OCI-LY1 (cell line): ENCODE measurements around the gene MYORG.

Experiments
- H2AFZ ChIP-seq: fragments of 200-600 bp; sonication (generic), shearing (Covaris generic); 2 replicates; pipeline ENCODE4 v1.6.0; 2014; ENCODE audit warnings: antibody characterized with exemption, mild to moderate bottlenecking, low read length
- H3F3A ChIP-seq: fragments of 200-600 bp; sonication (generic), shearing (Covaris generic); 2 replicates; pipeline ENCODE4 v1.6.0; 2014; ENCODE audit warnings: mild to moderate bottlenecking, antibody characterized with exemption, low read length, moderate library complexity; ENCODE audit not compliant: insufficient read depth
- H3K27ac ChIP-seq: fragments of 200-600 bp; sonication (generic); 2 replicates; pipeline ENCODE4 v1.5.1; 2014; ENCODE audit warnings: low read length, mixed run types, mild to moderate bottlenecking, low read depth; ENCODE audit not compliant: poor library complexity, severe bottlenecking
- H3K27me3 ChIP-seq: fragments of 200-600 bp; sonication (generic); 2 replicates; pipeline ENCODE4 v1.6.0; 2014; ENCODE audit warnings: antibody characterized with exemption, mild to moderate bottlenecking, low read length, moderate library complexity; ENCODE audit not compliant: insufficient read depth
- H3K36me3 ChIP-seq: fragments of 200-600 bp; sonication (generic); 2 replicates; pipeline ENCODE4 v1.6.1; 2014; ENCODE audit warnings: mild to moderate bottlenecking, antibody characterized with exemption, low read length, moderate library complexity, mixed read lengths; ENCODE audit not compliant: insufficient read depth
- H3K4me1 ChIP-seq: fragments of 200-600 bp; sonication (generic); 2 replicates; pipeline ENCODE4 v1.5.1; 2014; ENCODE audit warnings: mild to moderate bottlenecking, low read length, moderate library complexity; ENCODE audit not compliant: insufficient read depth, severe bottlenecking
- H3K4me2 ChIP-seq: fragments of 200-600 bp; sonication (generic), shearing (Covaris generic); 2 replicates; pipeline ENCODE4 v1.6.1; 2014; ENCODE audit warnings: low read length
- H3K4me3 ChIP-seq: fragments of 200-600 bp; sonication (generic); 2 replicates; pipeline ENCODE4 v1.5.1; 2014; ENCODE audit warnings: low read length, low read depth, mild to moderate bottlenecking, mixed read lengths; ENCODE audit not compliant: poor library complexity, severe bottlenecking
- H3K79me2 ChIP-seq: fragments of 200-600 bp; shearing (Covaris generic); 2 replicates; pipeline ENCODE4 v1.6.1; 2016; ENCODE audit warnings: mixed run types, low read length, mixed read lengths; ENCODE audit not compliant: insufficient read depth
- H3K9ac ChIP-seq: fragments of 200-600 bp; sonication (generic), shearing (Covaris generic); 2 replicates; pipeline ENCODE4 v1.6.1; 2014; ENCODE audit warnings: mild to moderate bottlenecking, low read length, mixed read lengths
- H3K9me2 ChIP-seq: fragments of 200-600 bp; sonication (generic), shearing (Covaris generic); 2 replicates; pipeline ENCODE4 v1.6.1; 2014; ENCODE audit warnings: low read depth, mild to moderate bottlenecking, low read length, mixed read lengths
- H3K9me3 ChIP-seq: fragments of 200-600 bp; shearing (Covaris generic); 2 replicates; pipeline ENCODE4 v1.6.1; 2014; ENCODE audit warnings: low read length, mixed read lengths
- H4K20me1 ChIP-seq: fragments of 200-600 bp; sonication (generic), shearing (Covaris generic); 2 replicates; pipeline ENCODE4 v1.6.0; 2016; ENCODE audit warnings: mild to moderate bottlenecking, low read length; ENCODE audit not compliant: insufficient read depth
- CTCF ChIP-seq: fragments of 200-600 bp; sonication (generic), shearing (Covaris generic); IDR thresholded peaks from 2 replicates; pipeline ENCODE4 v1.5.1; 2017; ENCODE audit warnings: mild to moderate bottlenecking, antibody characterized with exemption, low read length, moderate library complexity, mixed read lengths
- EZH2 ChIP-seq: fragments of 200-600 bp; sonication (generic), shearing (Covaris generic); IDR thresholded peaks from 2 replicates; pipeline ENCODE4 v1.8.0; 2017; ENCODE audit warnings: borderline replicate concordance, mixed run types, mild to moderate bottlenecking, antibody characterized with exemption, low read length, moderate library complexity, mixed read lengths

MYORG gene

GRCh38 chr9:34318163-34318790 is 58.4 kb downstream of the MYORG start:
- Histone ChIP-seq H3K4me1 (peaks cover 21% of the 10 kb centered on the region), H3K9ac (no peak overlapping the region), H3K27ac (no peak overlapping the region), H3F3A (no peaks in the 10 kb centered on the region; the same call in 1 of the 2 replicates), H3K9me3 (no peaks in the 10 kb centered on the region), H3K36me3 (no peaks in the 10 kb centered on the region; the same call in 1 of the 2 replicates), H3K9me2 (no peaks in the 10 kb centered on the region), H3K27me3 (no peaks in the 10 kb centered on the region), H3K4me2 (no peak overlapping the region), H4K20me1 (no peaks in the 10 kb centered on the region), H3K79me2 (peaks cover 45% of the 10 kb centered on the region), H2AFZ (no peak overlapping the region), H3K4me3 (no peak overlapping the region)
- TF ChIP-seq CTCF (no peak), EZH2 (no peak)

- H4K20me1 ChIP-seq, result no peaks in the 10 kb centered on the region
- no peaks in the 10 kb centered on the region for H3K9me2 ChIP-seq
- TF ChIP-seq CTCF (no peak), EZH2 (no peak)
- H3F3A ChIP-seq, result no peaks in the 10 kb centered on the region; the same call in 1 of the 2 replicates
- H3K9ac ChIP-seq, result no peak overlapping the region
- H3K9me3 ChIP-seq, result no peaks in the 10 kb centered on the region
- no peaks in the 10 kb centered on the region; the same call in 1 of the 2 replicates for H3K36me3 ChIP-seq
- H3K27ac ChIP-seq, result no peak overlapping the region
- H3K4me2 ChIP-seq, result no peak overlapping the region
- peaks cover 14% of the 10 kb centered on the region for H3K4me1 ChIP-seq
- H3K4me3 ChIP-seq, result no peak overlapping the region
- H3K79me2 ChIP-seq, result peaks cover 37% of the 10 kb centered on the region
- no peaks in the 10 kb centered on the region for H3K27me3 ChIP-seq
- no peak overlapping the region for H2AFZ ChIP-seq
Measured at GRCh38 chr9:34317436-34317835, 59.3 kb downstream of the MYORG start.
